Adipose tissue (tissue), 3 donors: ENCODE results near the gene COL11A2. TPM values are rescaled to one million over a fixed set of nuclear protein-coding genes. Genes with fewer than 3 reads are reported as not detected.

Experiments
- H3K27ac ChIP-seq: one replicate; pipeline ENCODE4 v1.5.1; 2013; ENCODE audit warnings: low read depth, low read length
- WGBS, 3 donors: extraction: QIAGEN DNeasy Blood & Tissue Kit; methylation state at CpG; one replicate each; pipeline ENCODE4 v1.1.7; 2013; 5-methylcytosine and 5-hydroxymethylcytosine counted together
- polyA plus RNA-seq, 3 donors: library from polyadenylated mRNA; stranded (reverse); fragments of 200-250 nt; gene quantifications; one replicate each; pipeline ENCODE4 v1.2.3, GENCODE V29; 2013
- donor health status: healthy with polysubstance abuse.
- donor health status: Bipolar disorder and iron deficiency.
- donor health status: healthy.

The COL11A2 gene
- polyA plus RNA-seq, 3 donors = 0.28 to 2.6 (median 0.88) TPM

DNA sequence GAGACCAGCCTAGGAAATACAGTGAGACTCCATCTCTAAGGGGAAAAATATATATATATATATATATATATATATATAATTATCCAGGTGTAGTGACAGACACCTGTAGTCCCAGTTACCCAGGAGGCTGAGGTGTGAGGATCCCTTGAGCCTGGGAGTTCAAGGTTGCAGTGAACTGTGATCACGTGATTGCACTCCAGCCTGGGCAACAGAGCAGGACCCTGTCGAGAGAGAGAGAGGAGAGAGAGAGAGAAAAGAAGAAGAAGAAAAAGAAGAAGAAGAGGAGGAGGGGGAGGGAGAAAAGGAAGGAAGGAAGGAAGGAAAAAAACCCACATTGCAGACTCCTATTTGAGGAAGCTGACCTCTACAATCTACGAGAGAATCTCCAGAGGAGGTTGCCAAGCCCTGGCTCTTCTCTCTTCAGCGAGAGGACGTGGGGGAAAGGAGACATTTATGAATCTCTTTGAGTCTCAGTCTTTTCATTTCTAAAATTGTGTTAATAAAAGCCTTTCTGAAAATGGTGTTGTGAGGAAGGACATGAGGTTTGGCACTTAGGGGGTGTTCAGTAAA lies 49.7 kb downstream of the COL11A2 start:
- WGBS, 3 donors = 35 to 49% (median 37%) methylated on average over 5 of the region's 5 CpGs
- no peak overlapping the region for H3K27ac ChIP-seq

GRCh38 chr6:33140556-33140955 lies 51.7 kb downstream of the COL11A2 start:
- WGBS, 3 donors = 75 to 82% (median 77%) methylated on average over 7 of the region's 7 CpGs
- H3K27ac ChIP-seq = no peak overlapping the region

DNA sequence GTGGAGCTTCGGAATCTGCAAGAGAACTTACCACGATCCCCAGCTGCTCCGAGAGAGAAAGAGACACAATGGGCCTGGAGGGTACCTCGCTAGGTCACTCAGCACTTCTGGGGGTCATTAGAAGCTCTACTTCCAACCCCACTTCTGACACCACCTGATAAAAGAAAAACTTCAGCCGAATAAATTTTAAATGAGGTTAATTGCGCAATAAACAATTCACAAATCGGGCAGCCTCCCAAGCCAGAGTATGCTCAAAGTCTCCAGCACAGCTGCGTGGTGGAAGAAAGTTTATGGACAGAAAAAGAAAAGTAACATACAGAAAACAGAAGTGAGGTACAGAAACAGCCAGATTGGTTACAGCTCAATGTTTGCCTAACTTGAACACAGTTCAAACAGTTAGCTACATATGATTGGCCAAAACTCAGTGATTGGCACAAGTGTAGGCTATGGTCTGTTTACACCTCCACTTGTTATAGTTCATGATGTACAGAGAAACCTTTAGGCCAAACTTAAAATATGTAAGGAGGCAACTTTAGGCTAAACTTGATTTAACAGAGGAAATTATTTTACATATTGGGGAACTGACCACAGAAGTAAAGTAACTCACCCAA lies 52.6 kb downstream of the COL11A2 start:
- no peak overlapping the region for H3K27ac ChIP-seq
- WGBS, 3 donors = 69 to 72% (median 72%) methylated on average over 8 of the region's 8 CpGs

DNA sequence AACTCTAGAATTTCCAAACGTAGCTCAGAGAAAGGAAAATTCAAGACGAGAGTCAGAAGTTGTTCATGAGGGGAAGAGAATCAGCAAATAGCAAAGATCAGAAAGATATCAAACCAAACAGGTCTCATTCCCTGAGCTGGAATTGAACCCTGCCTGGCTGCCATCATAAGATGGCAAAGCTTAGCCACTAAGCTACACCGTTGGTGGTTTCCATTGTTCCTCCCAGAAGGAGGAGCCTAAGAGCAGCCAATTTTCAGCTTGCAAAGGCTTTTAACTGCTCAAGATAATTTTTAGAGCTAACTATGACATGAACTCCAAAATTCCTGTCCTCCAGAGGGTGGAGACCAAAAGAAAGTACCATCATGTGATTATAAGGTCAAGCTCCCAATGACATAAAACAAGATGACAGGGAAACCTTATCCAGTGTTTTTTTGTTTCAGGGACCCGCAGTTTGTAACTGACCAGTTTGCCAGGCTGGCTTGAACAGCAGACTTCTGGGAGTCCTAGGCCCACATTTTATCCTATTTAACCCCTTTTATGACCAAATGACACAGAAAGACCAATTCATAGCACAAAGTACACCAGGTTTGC lies 55.9 kb downstream of the COL11A2 start:
- WGBS, 3 donors = 58 to 59% (median 59%) methylated on average over 4 of the region's 4 CpGs
- H3K27ac ChIP-seq = no peak overlapping the region

DNA sequence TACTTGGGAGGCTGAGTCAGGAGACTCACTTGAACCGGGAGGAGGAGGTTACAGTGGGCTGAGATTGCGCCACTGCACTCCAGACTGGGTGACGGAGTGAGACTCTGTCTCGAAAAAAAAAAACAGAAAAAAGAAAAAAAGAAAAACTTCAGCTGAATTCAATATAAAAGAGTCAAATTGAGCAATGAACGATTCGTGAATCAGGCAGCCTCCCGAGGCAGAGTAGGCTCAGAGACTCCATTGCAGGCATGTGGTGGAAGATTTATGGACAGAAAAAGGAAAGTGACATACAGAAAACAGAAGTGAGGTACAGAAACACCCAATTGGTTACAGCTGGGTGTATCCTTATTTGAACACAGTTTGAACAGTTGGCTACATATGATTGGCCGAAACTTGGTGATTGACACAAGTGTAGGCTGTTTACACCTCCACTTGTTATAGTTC lies 60.2 kb downstream of the COL11A2 start:
- no peak overlapping the region for H3K27ac ChIP-seq
- 50 to 71% (median 53%) methylated on average over 8 of the region's 8 CpGs for WGBS, 3 donors

- no peak overlapping the region for H3K27ac ChIP-seq
- 25 to 77% (median 50%) methylated on average over 3 of the region's 3 CpGs for WGBS, 3 donors
These were observed 63.9 kb downstream of the COL11A2 start for GRCh38 chr6:33128318-33128717.

DNA sequence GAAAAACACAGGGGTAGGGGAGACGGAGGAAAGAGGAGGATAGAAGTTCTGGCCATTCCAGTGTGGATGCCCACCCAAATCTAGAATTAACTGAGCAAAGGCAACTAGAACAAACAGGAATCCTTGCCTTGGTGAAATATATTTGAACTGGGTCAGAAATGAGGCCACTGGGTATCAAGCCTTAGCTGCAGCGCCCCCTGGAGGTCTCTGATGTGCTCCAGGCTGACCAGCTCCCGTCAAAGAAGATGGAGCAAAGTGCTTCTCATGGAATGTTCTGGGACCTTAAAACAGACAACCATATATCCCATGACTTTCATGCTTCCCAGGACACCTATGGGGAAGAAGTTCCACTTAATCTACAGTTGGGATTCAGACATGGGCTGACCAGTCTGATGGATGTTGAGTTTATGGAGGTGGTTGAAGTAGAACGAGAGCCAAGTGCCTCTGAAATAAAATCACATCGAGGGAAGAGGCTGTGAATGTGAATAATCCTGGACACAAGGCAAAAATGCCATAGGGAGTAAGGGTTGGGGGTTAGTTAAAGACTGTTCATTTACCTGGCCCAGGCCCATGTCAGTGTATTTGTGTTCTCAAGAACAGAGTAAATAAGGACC lies 66.1 kb downstream of the COL11A2 start:
- no peak overlapping the region for H3K27ac ChIP-seq
- WGBS, 3 donors = 41 to 56% (median 55%) methylated on average over 5 of the region's 5 CpGs

DNA sequence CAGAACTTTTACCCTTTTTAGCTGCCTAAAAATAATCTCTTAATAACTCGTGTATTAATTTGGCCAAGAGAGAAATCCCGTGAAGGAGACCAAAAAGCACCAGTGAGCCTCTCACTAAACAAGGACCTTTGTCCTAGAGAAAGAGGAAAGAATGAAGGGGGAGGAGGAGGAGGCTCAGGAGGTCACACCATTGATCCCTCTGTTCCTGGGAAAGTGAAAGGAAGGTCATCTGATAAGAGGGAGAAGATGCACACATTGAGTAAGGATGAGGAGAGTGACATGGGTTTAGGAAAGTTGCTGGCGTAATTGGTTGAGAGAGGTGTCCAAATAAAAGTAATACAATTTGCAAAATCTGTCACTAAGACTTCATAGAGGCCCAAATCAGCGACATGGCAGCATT lies 67.3 kb downstream of the COL11A2 start:
- H3K27ac ChIP-seq = no peak overlapping the region
- 70 to 82% (median 76%) methylated on average over 4 of the region's 4 CpGs for WGBS, 3 donors

DNA sequence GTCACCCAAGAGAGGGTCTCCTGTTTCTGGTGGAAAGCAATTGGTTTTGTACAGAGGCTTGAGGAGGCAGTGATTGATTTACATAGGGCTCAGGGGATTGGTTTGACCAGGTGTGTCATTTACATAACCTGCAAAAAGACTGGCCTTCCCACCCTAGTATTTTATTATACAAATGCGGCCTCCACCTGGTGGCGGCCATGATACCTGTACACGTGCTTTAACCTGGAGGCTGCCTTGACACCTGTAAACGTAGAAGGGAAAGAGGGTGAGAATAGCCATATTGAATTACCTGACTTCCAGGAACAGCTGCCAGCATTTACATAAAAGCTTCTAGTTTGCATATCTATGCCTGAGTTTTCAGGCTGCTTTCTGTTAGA lies 67.8 kb downstream of the COL11A2 start:
- WGBS, 3 donors = 62 to 87% (median 82%) methylated on average over 4 of the region's 4 CpGs

GRCh38 chr6:33123732-33124524 lies 68.3 kb downstream of the COL11A2 start:
- H3K27ac ChIP-seq = no peak overlapping the region
- 70 to 91% (median 81%) methylated on average over 20 of the region's 20 CpGs for WGBS, 3 donors

More for the DNA sequence above, 67.8 kb downstream of the COL11A2 start:
- H3K27ac ChIP-seq = no peak overlapping the region

- 71 to 85% (median 82%) methylated on average over 6 of the region's 6 CpGs for WGBS, 3 donors
- H3K27ac ChIP-seq = no peak overlapping the region
These were observed 69.1 kb downstream of the COL11A2 start for GRCh38 chr6:33123181-33123580.

- WGBS, 3 donors = 55 to 66% (median 63%) methylated on average over 3 of the region's 3 CpGs
- H3K27ac ChIP-seq = no peak overlapping the region
These were observed 72.3 kb downstream of the COL11A2 start for GRCh38 chr6:33120001-33120400.

DNA sequence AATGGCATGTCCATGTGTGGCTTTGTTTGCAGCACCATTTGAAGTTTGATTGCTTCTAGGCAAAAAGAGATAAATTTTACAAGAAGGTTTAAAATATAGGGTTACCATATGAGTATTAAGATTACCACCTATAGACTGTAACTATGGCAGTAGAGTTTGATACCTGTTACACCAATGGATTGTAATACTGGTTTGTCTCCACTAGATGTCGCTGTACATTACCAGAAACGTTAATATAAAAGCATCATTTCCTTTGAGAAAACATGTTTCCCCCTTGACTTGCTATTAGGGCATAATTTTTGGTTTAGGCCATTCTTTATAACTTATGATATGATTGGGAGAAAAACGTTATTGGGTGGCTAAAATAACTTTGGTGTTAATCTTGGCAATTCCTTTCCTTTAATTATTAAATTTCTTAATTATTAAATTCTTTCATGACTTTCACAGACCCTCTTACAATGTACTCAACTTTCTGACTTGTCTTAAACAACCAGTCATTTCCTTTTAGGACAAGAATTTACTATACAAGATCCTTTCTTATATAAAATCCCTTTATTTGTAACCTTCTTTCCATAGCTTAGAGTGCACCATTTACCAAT lies 73.6 kb downstream of the COL11A2 start:
- 0 to 1% (median 0%) methylated on average over 3 of the region's 3 CpGs for WGBS, 3 donors
- H3K27ac ChIP-seq = no peak overlapping the region

DNA sequence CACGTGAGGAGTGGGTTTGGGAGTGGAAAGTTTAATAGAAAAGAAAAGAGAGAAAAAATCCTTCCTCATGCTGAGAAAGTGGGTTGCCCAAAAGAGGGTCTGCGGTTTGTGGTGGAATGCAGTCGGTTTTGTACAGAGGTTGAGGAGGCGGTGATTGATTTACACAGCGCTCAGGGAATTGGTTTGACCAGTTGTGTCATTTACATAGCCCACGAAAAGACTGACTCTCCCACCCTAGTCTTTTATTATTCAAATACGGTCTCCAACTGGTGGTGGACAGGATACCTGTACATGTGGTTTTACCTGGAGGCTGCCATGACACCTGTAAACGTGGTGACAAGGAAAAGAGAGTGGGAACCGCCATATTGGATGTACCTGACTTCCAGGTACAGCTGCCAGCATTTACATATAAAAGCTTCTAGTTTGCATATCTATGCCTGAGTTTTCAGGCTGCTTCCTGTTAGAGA lies 74.4 kb downstream of the COL11A2 start:
- 9 to 20% (median 15%) methylated on average over 9 of the region's 9 CpGs for WGBS, 3 donors
- H3K27ac ChIP-seq = no peak overlapping the region

GRCh38 chr6:33116841-33117711 lies 75.2 kb downstream of the COL11A2 start:
- H3K27ac ChIP-seq = no peak overlapping the region
- WGBS, 3 donors = 1 to 12% (median 8%) methylated on average over 32 of the region's 32 CpGs

DNA sequence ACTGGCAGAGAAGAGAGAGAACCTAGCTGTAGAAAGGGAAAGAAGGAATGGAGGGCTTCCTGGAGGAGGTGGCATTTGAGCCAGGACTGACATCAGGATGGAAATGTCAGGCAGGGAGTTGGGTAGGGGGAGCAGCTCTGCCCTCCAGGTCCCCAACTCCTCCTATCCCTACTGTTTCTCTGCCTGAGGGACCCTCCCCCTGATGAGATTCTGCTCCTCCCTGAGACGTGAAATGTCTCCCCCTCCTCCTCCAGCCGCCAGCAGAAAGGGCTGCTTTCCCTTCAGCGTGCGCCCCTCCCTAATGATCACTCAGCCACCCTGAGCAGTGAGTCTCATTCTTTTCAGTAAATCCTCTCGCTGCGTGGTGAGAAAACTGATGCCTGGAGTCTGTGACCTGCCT lies 75.8 kb downstream of the COL11A2 start:
- 5 to 19% (median 19%) methylated on average over 6 of the region's 6 CpGs for WGBS, 3 donors
- no peak overlapping the region for H3K27ac ChIP-seq

GRCh38 chr6:33114406-33114805 lies 77.9 kb downstream of the COL11A2 start:
- H3K27ac ChIP-seq = no peak overlapping the region

GRCh38 chr6:33113755-33114154 lies 78.5 kb downstream of the COL11A2 start:
- no peak overlapping the region for H3K27ac ChIP-seq
- WGBS, 3 donors = 53 to 67% (median 53%) methylated on average over 7 of the region's 7 CpGs
